ENCODE data around the gene PABPN1L. TPM values are rescaled to one million over a fixed set of nuclear protein-coding genes. Genes with fewer than 3 reads are reported as not detected.

PABPN1L gene
- total and polyA plus RNA-seq, 2 of the 13 experiments (the other 11 are each of a cell fraction or from before 2014, with no cell fraction given), result not detected

GRCh38 chr16:88856828-88857727, 9.4 kb downstream of the PABPN1L start, which contains the start of the genes GALNS and TRAPPC2L:
TSS of gene GALNS (minus strand) at chr16:88856947. CDS start at chr16:88856877, 70 bp downstream.
TSS of gene TRAPPC2L (plus strand) at chr16:88857127. CDS start at chr16:88857151, 24 bp downstream.
- intact Hi-C loops (cut with micrococcal nuclease; ENCODE audit: unreplicated experiment), result loop anchor here (1.0 to 5.0 kb wide), 3 partner anchors 18 to 100 kb away; no protein-coding TSS in a partner anchor
- POLR2A ChIA-PET, result interaction anchor here (0.6 to 2.3 kb wide), 12 partner anchors 8 to 360 kb away, joined by 3 to 29 read pairs (median 5); partner anchors contain the start of genes APRT, CDH15, PIEZO1 and ZNF778
- Histone ChIP-seq H4K20me1 (ENCODE audit: insufficient read depth, low read length) (no peaks in the 10 kb centered on the region), H3K4me2 (ENCODE audit: low read depth, low read length) (peak within 1 kb of the TSS; percentile 84), H3K4me1 (ENCODE audit: insufficient read depth, low read length) (peaks cover 15% of the 10 kb centered on the region), H3K4me3 (replicated peaks in 1 of 3; ENCODE audit: insufficient read depth in 1 of 3, low read depth in 2 of 3, low read length in 3 of 3) (peak within 1 kb of the TSS; percentile 68 to 100 (median 98)), H2AFZ (ENCODE audit: low read length) (peak within 1 kb of the TSS; percentile 74), H3K9me3 (ENCODE audit: low read length) (no peaks in the 10 kb centered on the region), H3K27ac (ENCODE audit: extremely low read length, insufficient read depth, low read length) (peak within 1 kb of the TSS; percentile 62), H3K79me2 (ENCODE audit: insufficient read depth, low read length) (peaks cover 12% of the 10 kb centered on the region), H3K27me3 (ENCODE audit: control insufficient read depth in 1 of 2, insufficient read depth in 2 of 2, low read length in 2 of 2) (no peaks in the 10 kb centered on the region; a peak in 1 of 5 replicates), H3K36me3 (replicated peaks in 1 of 2; ENCODE audit: control insufficient read depth in 1 of 2, insufficient read depth in 2 of 2, low read length in 2 of 2) (peaks cover 12 to 28% of the 10 kb centered on the region in 2 experiments), H3K9ac (ENCODE audit: insufficient read depth, low read depth, low read length) (peak within 1 kb of the TSS; percentile 82)
- FAIRE-seq (peak; percentile 70), ATAC-seq (peak; percentile 81), DNase-seq (ENCODE audit: low spot score) (peak; percentile 89)
- CTCF ChIA-PET (ENCODE audit: low intra/inter-chr PET ratio, low total read pairs), result interaction anchor here (1.5 to 2.3 kb wide), 4 partner anchors 18 to 119 kb away, joined by 8 to 22 read pairs (median 12); no protein-coding TSS in a partner anchor
- in situ Hi-C loops (cut with HindIII; ENCODE audit: extremely low pct_ligation_motif_present, low pct_unique_long_range_greater_than_20kb), result loop anchor here (5.0 kb wide), 2 partner anchors 45 to 100 kb away; partner anchors contain the start of gene APRT
- BruUV-seq (replicated peaks), result no TSS peak
- 2% methylated on average over 57 of the region's 87 CpGs for WGBS (ENCODE audit: low lambda C conversion rate)
- TF ChIP-seq AHDC1 (CRISPR knock-in tag; IDR thresholded peaks at IDR 0.05; ENCODE audit: borderline replicate concordance) (no peak), ZBTB33 (CRISPR knock-in tag; IDR thresholded peaks at IDR 0.05) (peak; percentile 8; the same call in 1 of the 2 replicates), RFX3 (CRISPR knock-in tag; IDR thresholded peaks at IDR 0.05) (peak; percentile 83), RFX5 (IDR thresholded peaks at IDR 0.05; ENCODE audit: low read depth, low read length) (peak; percentile 48; the same call in 1 of the 2 replicates), ZFAT (CRISPR knock-in tag; conservative IDR thresholded peaks at IDR 0.05) (no peak), ONECUT2 (CRISPR knock-in tag; IDR thresholded peaks at IDR 0.05) (no peak), MED8 (CRISPR knock-in tag; IDR thresholded peaks at IDR 0.05; ENCODE audit: insufficient replicate concordance) (peak; percentile 66), HMGA1 (CRISPR knock-in tag; conservative IDR thresholded peaks at IDR 0.05) (no peak), REST (IDR thresholded peaks at IDR 0.05; ENCODE audit: borderline replicate concordance in 1 of 2, low read depth in 1 of 2, low read length in 2 of 2) (no peak), KLF16 (CRISPR knock-in tag; IDR thresholded peaks at IDR 0.05) (peak in 1 of 2 experiments; percentile 68; a peak in 1 of 4 replicates)

Measured in HepG2 (cell line).